ENCODE data around the gene FBLN1. TPM values are rescaled to one million over a fixed set of nuclear protein-coding genes. Genes with fewer than 3 reads are reported as not detected.
"Not testable (repeated sequence)": the region's sequence is repeated elsewhere in the genome, so short reads cannot be mapped to it uniquely, and the experiment has no call there.

FBLN1 gene
- total RNA-seq, 1 experiment from 2014 or later, result 158 TPM

GRCh38 chr22:45602824-45603595 is 100.3 kb downstream of the FBLN1 start:
- ChIA-PET POLR2A (ENCODE audit: unreplicated experiment) (interaction anchor here (0.6 kb wide), 1 partner anchor 353 kb away, joined by 13 read pairs; no protein-coding TSS in a partner anchor), CTCF (no interaction called here)
- no peaks in the 10 kb centered on the region; the same call in 1 of the 2 replicates for H3K79me2 ChIP-seq (ENCODE audit: low read depth)
- no peaks in the 10 kb centered on the region for H3K9me2 ChIP-seq (ENCODE audit: insufficient read depth)
- H3K27ac ChIP-seq, result no peak overlapping the region
- H4K20me1 ChIP-seq (ENCODE audit: insufficient read depth), result no peaks in the 10 kb centered on the region
- H2AFZ ChIP-seq, result no peak overlapping the region
- no peaks in the 10 kb centered on the region for H3K9me3 ChIP-seq (ENCODE audit: insufficient read depth, low read depth)
- TF ChIP-seq CTCF (conservative IDR thresholded peaks at IDR 0.05) (no peak), EZH2 (IDR thresholded peaks at IDR 0.05; ENCODE audit: low read depth) (no peak)
- H3K4me2 ChIP-seq, result no peak overlapping the region
- BruUV-seq (replicated peaks), result no TSS peak
- H3K4me3 ChIP-seq, result no peak overlapping the region
- DNase-seq, result peak in 1 of 2 experiments; percentile 46
- H3F3A ChIP-seq (ENCODE audit: insufficient read depth, low read depth), result peaks cover 44% of the 10 kb centered on the region
- no peaks in the 10 kb centered on the region for H3K27me3 ChIP-seq (ENCODE audit: insufficient read depth, low read depth)
- H3K4me1 ChIP-seq (replicated peaks; ENCODE audit: insufficient read depth), result peaks cover 43% of the 10 kb centered on the region
- intact Hi-C loops (cut with micrococcal nuclease; ENCODE audit: unreplicated experiment), result no loop called here
- H3K36me3 ChIP-seq (ENCODE audit: low read depth), result 0 out of 2 replicates have a peak, but pooled peaks cover 7% of the 10 kb centered on the region

- BruUV-seq (replicated peaks), result no TSS peak
- no peak overlapping the region for H2AFZ ChIP-seq
- intact Hi-C loops (cut with micrococcal nuclease; ENCODE audit: unreplicated experiment), result no loop called here
- peaks cover 46% of the 10 kb centered on the region for H3F3A ChIP-seq (ENCODE audit: insufficient read depth, low read depth)
- H3K27me3 ChIP-seq (ENCODE audit: insufficient read depth, low read depth), result no peaks in the 10 kb centered on the region
- TF ChIP-seq EZH2 (IDR thresholded peaks at IDR 0.05; ENCODE audit: low read depth) (no peak), CTCF (conservative IDR thresholded peaks at IDR 0.05) (no peak)
- no peaks in the 10 kb centered on the region for H4K20me1 ChIP-seq (ENCODE audit: insufficient read depth)
- no peaks in the 10 kb centered on the region for H3K9me2 ChIP-seq (ENCODE audit: insufficient read depth)
- H3K4me3 ChIP-seq, result no peak overlapping the region
- no peak overlapping the region for H3K4me2 ChIP-seq
- 0 out of 2 replicates have a peak overlapping the region, but pooled peaks have one; percentile 68 for H3K27ac ChIP-seq
- POLR2A ChIA-PET (ENCODE audit: unreplicated experiment), result interaction anchor here (0.6 kb wide), 1 partner anchor 354 kb away, joined by 13 read pairs; no protein-coding TSS in a partner anchor
- 0 out of 2 replicates have a peak, but pooled peaks cover 7% of the 10 kb centered on the region for H3K36me3 ChIP-seq (ENCODE audit: low read depth)
- no peaks in the 10 kb centered on the region; the same call in 1 of the 2 replicates for H3K79me2 ChIP-seq (ENCODE audit: low read depth)
- DNase-seq, result no peak
- CTCF ChIA-PET, result no interaction called here
- no peaks in the 10 kb centered on the region for H3K9me3 ChIP-seq (ENCODE audit: insufficient read depth, low read depth)
- peaks cover 42% of the 10 kb centered on the region for H3K4me1 ChIP-seq (replicated peaks; ENCODE audit: insufficient read depth)
Measured at GRCh38 chr22:45603619-45604018, 100.9 kb downstream of the FBLN1 start.

GRCh38 chr22:45608045-45608444 is 105.4 kb downstream of the FBLN1 start:
- H2AFZ ChIP-seq; H3K9me3 ChIP-seq (ENCODE audit: insufficient read depth, low read depth); H3K27me3 ChIP-seq (ENCODE audit: insufficient read depth, low read depth); POLR2A ChIA-PET (ENCODE audit: unreplicated experiment); DNase-seq; H3K9me2 ChIP-seq (ENCODE audit: insufficient read depth); H3K79me2 ChIP-seq (ENCODE audit: low read depth); BruUV-seq (replicated peaks); H4K20me1 ChIP-seq (ENCODE audit: insufficient read depth); H3K4me2 ChIP-seq; H3K4me3 ChIP-seq; intact Hi-C loops (cut with micrococcal nuclease; ENCODE audit: unreplicated experiment); CTCF ChIA-PET: not testable (repeated sequence)
- Histone ChIP-seq H3K36me3 (ENCODE audit: low read depth) (0 out of 2 replicates have a peak, but pooled peaks cover 11% of the 10 kb centered on the region), H3K4me1 (replicated peaks; ENCODE audit: insufficient read depth) (peaks cover 53% of the 10 kb centered on the region), H3K27ac (0 out of 2 replicates have a peak overlapping the region, but pooled peaks have one; percentile 13), H3F3A (ENCODE audit: insufficient read depth, low read depth) (peaks cover 44% of the 10 kb centered on the region)

All from PC-9 (cell line).